ENCODE measurements around the gene TMEM44.
"Not testable (repeated sequence)": the region's sequence is repeated elsewhere in the genome, so short reads cannot be mapped to it uniquely, and the experiment has no call there.

TMEM44 gene

GRCh38 chr3:194549853-194550252 is 83.4 kb downstream of the TMEM44 start:
- Histone ChIP-seq H3K36me3 (ENCODE audit: control insufficient read depth, insufficient read depth, low read length) (no peaks in the 10 kb centered on the region), H3K9ac (ENCODE audit: low read length) (no peak overlapping the region), H3K27me3 (ENCODE audit: control insufficient read depth, insufficient read depth, low read length) (no peaks in the 10 kb centered on the region), H3K4me1 (ENCODE audit: control insufficient read depth, insufficient read depth, low read length) (peaks cover 2% of the 10 kb centered on the region), H3K27ac (ENCODE audit: low read depth, low read length) (no peak overlapping the region), H3K4me3 (ENCODE audit: low read length) (no peak overlapping the region)

GRCh38 chr3:194548346-194549321 is 84.6 kb downstream of the TMEM44 start:
- Histone ChIP-seq H3K4me1 (ENCODE audit: control insufficient read depth, insufficient read depth, low read length) (peaks cover 2% of the 10 kb centered on the region), H3K36me3 (ENCODE audit: control insufficient read depth, insufficient read depth, low read length) (no peaks in the 10 kb centered on the region), H3K9ac (ENCODE audit: low read length) (peak overlapping the region; percentile 30), H3K27ac (ENCODE audit: low read depth, low read length) (no peak overlapping the region), H3K27me3 (ENCODE audit: control insufficient read depth, insufficient read depth, low read length) (no peaks in the 10 kb centered on the region), H3K4me3 (ENCODE audit: low read length) (no peak overlapping the region)

- H3K4me1 ChIP-seq (ENCODE audit: control insufficient read depth, insufficient read depth, low read length): peaks cover 2% of the 10 kb centered on the region
- H3K27me3 ChIP-seq (ENCODE audit: control insufficient read depth, insufficient read depth, low read length): no peaks in the 10 kb centered on the region
- H3K9ac ChIP-seq (ENCODE audit: low read length): no peak overlapping the region
- H3K36me3 ChIP-seq (ENCODE audit: control insufficient read depth, insufficient read depth, low read length): no peaks in the 10 kb centered on the region
- no peak overlapping the region for H3K27ac ChIP-seq (ENCODE audit: low read depth, low read length)
- H3K4me3 ChIP-seq (ENCODE audit: low read length): no peak overlapping the region
These were observed 86.2 kb downstream of the TMEM44 start for GRCh38 chr3:194547042-194547441.

- H3K9ac ChIP-seq (ENCODE audit: low read length); H3K36me3 ChIP-seq (ENCODE audit: control insufficient read depth, insufficient read depth, low read length); H3K4me1 ChIP-seq (ENCODE audit: control insufficient read depth, insufficient read depth, low read length); H3K27me3 ChIP-seq (ENCODE audit: control insufficient read depth, insufficient read depth, low read length); H3K4me3 ChIP-seq (ENCODE audit: low read length); H3K27ac ChIP-seq (ENCODE audit: low read depth, low read length): not testable (repeated sequence)
These were observed 87.7 kb downstream of the TMEM44 start for GRCh38 chr3:194545538-194545937.

- Histone ChIP-seq H3K4me1 (ENCODE audit: control insufficient read depth, insufficient read depth, low read length) (no peaks in the 10 kb centered on the region), H3K4me3 (ENCODE audit: low read length) (no peak overlapping the region)
These were observed 89.7 kb downstream of the TMEM44 start for GRCh38 chr3:194543550-194543949.

DNA sequence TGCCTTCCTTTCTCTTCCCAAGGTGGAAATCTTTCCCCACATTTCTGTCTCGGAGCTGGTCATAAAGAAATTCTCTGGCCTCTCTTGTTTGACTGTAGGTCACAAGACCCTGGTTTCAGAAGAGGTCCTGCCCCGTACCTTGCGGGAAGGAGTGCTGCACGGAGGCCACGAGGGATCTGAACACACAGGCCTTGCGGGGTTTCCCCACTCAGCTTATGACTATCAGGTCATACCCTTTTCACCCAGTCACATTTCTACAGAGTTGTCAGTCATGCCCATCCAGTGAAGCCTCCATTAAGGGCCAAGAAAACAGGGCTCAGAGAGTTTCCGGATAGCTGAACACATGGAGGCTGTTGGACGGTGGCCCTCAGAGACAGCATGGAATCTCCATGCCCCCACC is 91.7 kb downstream of the TMEM44 start:
- no peak overlapping the region for H3K27ac ChIP-seq (ENCODE audit: low read depth, low read length)
- no peaks in the 10 kb centered on the region for H3K27me3 ChIP-seq (ENCODE audit: control insufficient read depth, insufficient read depth, low read length)
- no peaks in the 10 kb centered on the region for H3K4me1 ChIP-seq (ENCODE audit: control insufficient read depth, insufficient read depth, low read length)
- no peaks in the 10 kb centered on the region for H3K36me3 ChIP-seq (ENCODE audit: control insufficient read depth, insufficient read depth, low read length)
- H3K9ac ChIP-seq (ENCODE audit: low read length): no peak overlapping the region
- no peak overlapping the region for H3K4me3 ChIP-seq (ENCODE audit: low read length)

More at GRCh38 chr3:194543550-194543949, 89.7 kb downstream of the TMEM44 start:
- Histone ChIP-seq H3K27me3 (ENCODE audit: control insufficient read depth, insufficient read depth, low read length) (no peaks in the 10 kb centered on the region), H3K36me3 (ENCODE audit: control insufficient read depth, insufficient read depth, low read length) (no peaks in the 10 kb centered on the region), H3K27ac (ENCODE audit: low read depth, low read length) (no peak overlapping the region), H3K9ac (ENCODE audit: low read length) (no peak overlapping the region)

GRCh38 chr3:194540274-194540905 is 92.8 kb downstream of the TMEM44 start:
- Histone ChIP-seq H3K4me3 (ENCODE audit: low read length) (no peak overlapping the region), H3K27me3 (ENCODE audit: control insufficient read depth, insufficient read depth, low read length) (no peaks in the 10 kb centered on the region), H3K36me3 (ENCODE audit: control insufficient read depth, insufficient read depth, low read length) (no peaks in the 10 kb centered on the region), H3K9ac (ENCODE audit: low read length) (no peak overlapping the region), H3K27ac (ENCODE audit: low read depth, low read length) (no peak overlapping the region), H3K4me1 (ENCODE audit: control insufficient read depth, insufficient read depth, low read length) (no peaks in the 10 kb centered on the region)

- Histone ChIP-seq H3K9ac (ENCODE audit: low read length) (no peak overlapping the region), H3K4me1 (ENCODE audit: control insufficient read depth, insufficient read depth, low read length) (no peaks in the 10 kb centered on the region), H3K36me3 (ENCODE audit: control insufficient read depth, insufficient read depth, low read length) (no peaks in the 10 kb centered on the region), H3K27ac (ENCODE audit: low read depth, low read length) (no peak overlapping the region), H3K27me3 (ENCODE audit: control insufficient read depth, insufficient read depth, low read length) (no peaks in the 10 kb centered on the region), H3K4me3 (ENCODE audit: low read length) (no peak overlapping the region)
These were observed 93.7 kb downstream of the TMEM44 start for GRCh38 chr3:194539498-194539897.

- Histone ChIP-seq H3K27me3 (ENCODE audit: control insufficient read depth, insufficient read depth, low read length) (no peaks in the 10 kb centered on the region), H3K27ac (ENCODE audit: low read depth, low read length) (no peak overlapping the region), H3K4me1 (ENCODE audit: control insufficient read depth, insufficient read depth, low read length) (no peaks in the 10 kb centered on the region), H3K4me3 (ENCODE audit: low read length) (no peak overlapping the region), H3K36me3 (ENCODE audit: control insufficient read depth, insufficient read depth, low read length) (no peaks in the 10 kb centered on the region), H3K9ac (ENCODE audit: low read length) (no peak overlapping the region)
These were observed 95.4 kb downstream of the TMEM44 start for GRCh38 chr3:194537732-194538247.
